Astrocyte (in vitro differentiated cells and primary cell): ENCODE measurements around the gene BBS10. TPM values are rescaled to one million over a fixed set of nuclear protein-coding genes. Genes with fewer than 3 reads are reported as not detected.
A peak's percentile ranks its signal among the peaks of the same experiment; 100 is the strongest.

ENCODE experiments used
- DNase-seq: peaks from one replicate; pipeline ENCODE4 v3.0.0-alpha.2; 2010; ENCODE audit warnings: low read depth
- FAIRE-seq: peaks from 2 replicates; lab custom pipeline; 2011; peaks lifted over from hg19 to GRCh38; lab: Jason Lieb, UNC
- H2AFZ ChIP-seq: 2 replicates; pipeline ENCODE4 v1.6.0; 2012; ENCODE audit warnings: low read depth, low read length, inconsistent platforms
- H3K27ac ChIP-seq: 2 replicates; pipeline ENCODE4 v1.5.1; 2011; ENCODE audit warnings: low read depth, low read length, inconsistent platforms
- H3K27me3 ChIP-seq: 2 replicates; pipeline ENCODE4 v1.6.0; 2011; ENCODE audit warnings: low read length, inconsistent platforms; ENCODE audit not compliant: insufficient read depth
- H3K36me3 ChIP-seq: 2 replicates; pipeline ENCODE4 v1.5.1; 2011; ENCODE audit warnings: low read length, inconsistent platforms; ENCODE audit not compliant: insufficient read depth
- H3K4me1 ChIP-seq: 2 replicates; pipeline ENCODE4 v1.5.1; 2011; ENCODE audit warnings: low read length, inconsistent platforms; ENCODE audit not compliant: insufficient read depth
- H3K4me2 ChIP-seq: 2 replicates; pipeline ENCODE4 v1.6.0; 2012; ENCODE audit warnings: low read length, inconsistent platforms
- H3K4me3 ChIP-seq: 2 replicates; pipeline ENCODE4 v1.5.1; 2011; ENCODE audit warnings: low read depth, mild to moderate bottlenecking, low read length, inconsistent platforms; ENCODE audit not compliant: insufficient read depth
- H3K79me2 ChIP-seq: 2 replicates; pipeline ENCODE4 v1.6.0; 2012; ENCODE audit warnings: mild to moderate bottlenecking, low read length, inconsistent platforms; ENCODE audit not compliant: insufficient read depth
- H3K9ac ChIP-seq: 2 replicates; pipeline ENCODE4 v1.6.0; 2012; ENCODE audit warnings: mild to moderate bottlenecking, low read length, inconsistent platforms
- H3K9me3 ChIP-seq: 2 replicates; pipeline ENCODE4 v1.5.1; 2012; ENCODE audit warnings: low read depth, mild to moderate bottlenecking, low read length, inconsistent platforms; ENCODE audit not compliant: insufficient read depth
- H4K20me1 ChIP-seq: 2 replicates; pipeline ENCODE4 v1.6.0; 2012; ENCODE audit warnings: low read length, inconsistent platforms; ENCODE audit not compliant: insufficient read depth
- H3K27ac Mint-ChIP-seq: one replicate; pipeline ENCODE4 v1.8.0; 2021; ENCODE audit warnings: mild to moderate bottlenecking, mixed read lengths; ENCODE audit not compliant: unreplicated experiment
- H3K27me3 Mint-ChIP-seq: one replicate; pipeline ENCODE4 v1.8.0; 2021; ENCODE audit warnings: low read depth, mixed read lengths; ENCODE audit not compliant: unreplicated experiment
- H3K36me3 Mint-ChIP-seq: one replicate; pipeline ENCODE4 v1.8.0; 2021; ENCODE audit warnings: low read depth, mixed read lengths; ENCODE audit not compliant: unreplicated experiment
- H3K4me1 Mint-ChIP-seq: one replicate; pipeline ENCODE4 v1.8.0; 2021; ENCODE audit warnings: low read depth, mixed read lengths; ENCODE audit not compliant: unreplicated experiment
- H3K4me3 Mint-ChIP-seq: one replicate; pipeline ENCODE4 v1.8.0; 2021; ENCODE audit warnings: mild to moderate bottlenecking, moderate library complexity, mixed read lengths; ENCODE audit not compliant: unreplicated experiment
- H3K9me3 Mint-ChIP-seq: one replicate; pipeline ENCODE4 v1.8.0; 2021; ENCODE audit warnings: mild to moderate bottlenecking, mixed read lengths; ENCODE audit not compliant: unreplicated experiment
- CTCF ChIP-seq: IDR thresholded peaks from 2 replicates; pipeline ENCODE4 v1.5.1; 2011; ENCODE audit warnings: low read depth, mild to moderate bottlenecking, inconsistent platforms, low read length, moderate library complexity; ENCODE audit not compliant: insufficient read depth
- EZH2 ChIP-seq: IDR thresholded peaks from 2 replicates; pipeline ENCODE4 v1.6.1; 2012; ENCODE audit warnings: mild to moderate bottlenecking, low read length, inconsistent platforms; ENCODE audit not compliant: insufficient read depth
- total RNA-seq: library from RNA; stranded (reverse); gene quantifications from 2 replicates; pipeline ENCODE4 v1.2.1, GENCODE V29; 2021

The BBS10 gene
- total RNA-seq, 1 donor from 2014 or later: 9.8 TPM

DNA sequence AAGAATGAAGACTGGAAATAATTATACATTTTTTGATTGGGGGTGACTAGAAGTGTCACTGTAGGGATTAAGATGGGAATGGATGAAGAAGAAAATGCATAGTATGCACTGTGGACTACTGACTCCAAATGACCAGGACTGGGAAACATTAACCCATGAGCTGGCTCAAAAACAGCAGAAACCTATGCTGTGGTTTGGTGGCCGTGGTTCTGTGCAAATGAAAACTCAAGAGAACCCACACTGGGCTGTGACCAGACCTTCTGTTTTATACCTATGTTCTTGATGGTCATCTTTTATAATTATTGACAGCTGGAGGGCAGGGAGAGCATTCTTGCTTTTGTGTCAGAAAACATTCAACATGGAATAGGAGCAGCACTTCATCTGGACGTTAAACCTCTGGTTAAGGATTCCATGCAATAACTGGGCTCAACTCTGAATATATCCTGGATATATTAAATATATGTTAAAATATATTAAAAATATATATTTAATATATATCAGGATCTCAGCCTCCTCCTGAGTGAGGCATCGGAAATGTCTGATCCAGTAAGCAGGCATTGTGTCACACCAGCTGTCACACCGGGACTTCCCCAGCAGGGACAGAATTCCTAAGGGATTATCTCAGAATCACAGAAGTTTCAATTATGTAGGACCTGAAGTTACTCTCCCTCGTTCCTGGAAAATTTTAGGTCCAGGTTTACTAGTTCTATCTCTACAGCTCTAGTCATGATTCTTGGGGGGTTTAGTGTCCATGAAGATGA lies 48.5 kb downstream of the BBS10 start:
- Histone ChIP-seq H3K79me2 (no peaks in the 10 kb centered on the region), H3K4me2 (peak overlapping the region; percentile 17), H3K9me3 (no peaks in the 10 kb centered on the region), H3K36me3 (peaks cover 7% of the 10 kb centered on the region), H4K20me1 (no peaks in the 10 kb centered on the region), H3K27me3 (no peaks in the 10 kb centered on the region), H3K4me1 (peaks cover 3% of the 10 kb centered on the region), H3K27ac (no peak overlapping the region), H3K4me3 (no peak overlapping the region), H2AFZ (no peak overlapping the region), H3K9ac (no peak overlapping the region)
- DNase-seq (no peak), FAIRE-seq (no peak)
- TF ChIP-seq CTCF (no peak), EZH2 (no peak)
- Mint-ChIP-seq H3K27ac (peak overlapping the region; percentile 87), H3K4me3 (no peak overlapping the region), H3K9me3 (peaks cover 4% of the 10 kb centered on the region), H3K36me3 (peaks cover 11% of the 10 kb centered on the region), H3K27me3 (no peaks in the 10 kb centered on the region), H3K4me1 (peaks cover 14% of the 10 kb centered on the region)

Other genes with a start within 250 kb of the BBS10 start
- 111 and 119 TPM in 2 replicates for gene OSBPL8, start 211.4 kb upstream of the BBS10 start, total RNA-seq